ENCODE results near the gene DCUN1D3. TPM values are rescaled to one million over a fixed set of nuclear protein-coding genes. Genes with fewer than 3 reads are reported as not detected.
A peak's percentile ranks its signal among the peaks of the same experiment; 100 is the strongest.

DCUN1D3 gene
- total RNA-seq, 1 donor from 2014 or later = 16.5 TPM

DNA sequence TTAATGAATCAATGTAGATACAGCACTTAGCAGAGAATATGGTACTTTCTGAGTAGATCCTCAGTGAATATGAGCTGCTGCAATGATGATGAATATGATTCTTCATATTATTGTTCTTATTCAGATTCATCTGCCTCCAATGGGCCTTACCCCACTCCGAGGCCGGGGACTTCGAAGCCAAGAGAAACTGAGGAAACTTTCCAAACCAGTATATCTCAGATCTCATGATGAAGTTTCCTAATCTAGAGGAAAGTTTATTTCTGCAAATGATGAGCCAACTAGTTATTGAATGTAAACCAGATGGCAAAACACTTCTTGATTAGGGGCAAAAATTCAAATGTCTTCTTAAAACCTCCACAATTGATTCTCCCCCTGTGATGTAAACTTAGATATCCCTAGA, 23.7 kb upstream of the DCUN1D3 start:
- no peak for ATAC-seq
- no peak for DNase-seq
- intact Hi-C loops (cut with micrococcal nuclease) = no loop called here

- DNase-seq (no peak), ATAC-seq (no peak)
- intact Hi-C loops (cut with micrococcal nuclease) = no loop called here
These were observed 20.6 kb upstream of the DCUN1D3 start for GRCh38 chr16:20920799-20921198.

- intact Hi-C loops (cut with micrococcal nuclease) = no loop called here
- no peak for ATAC-seq
- no peak for DNase-seq
These were observed 19.9 kb upstream of the DCUN1D3 start for GRCh38 chr16:20920091-20920490.

DNA sequence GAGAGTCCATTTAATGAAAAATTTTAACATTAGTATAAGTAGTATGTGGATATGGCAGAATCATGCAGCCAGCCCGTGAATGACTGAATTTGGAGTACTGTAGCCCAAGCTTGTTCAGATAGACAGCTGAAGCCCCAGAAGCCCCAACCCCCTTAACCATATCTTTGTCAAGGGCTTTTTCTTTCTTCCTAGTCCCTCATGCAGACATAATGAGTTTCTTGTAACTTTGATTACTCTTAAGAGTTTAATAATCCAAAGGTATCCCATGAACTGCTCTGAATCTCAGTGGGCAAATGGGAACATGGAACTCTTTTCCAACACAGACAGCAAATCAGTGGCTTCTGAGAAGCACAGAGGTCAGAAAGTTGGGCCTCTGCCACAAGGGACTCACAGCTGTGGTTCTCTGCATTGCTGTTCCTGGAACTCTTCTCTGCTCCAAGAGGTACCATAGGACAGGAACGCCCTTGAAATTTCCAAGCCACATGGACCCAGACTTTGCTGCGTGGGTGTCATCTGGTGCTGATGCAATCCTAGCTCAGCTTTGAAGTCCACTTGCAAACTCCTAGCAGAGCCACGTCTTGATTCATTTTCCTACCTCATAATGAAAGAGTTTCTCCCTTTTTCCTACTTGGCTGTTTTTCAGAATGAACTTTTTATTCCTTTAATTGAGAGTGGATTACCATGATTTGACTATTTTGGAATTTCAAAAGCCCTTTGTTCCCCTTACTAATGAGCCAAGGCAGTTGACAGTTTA, 18.5 kb upstream of the DCUN1D3 start:
- DNase-seq (peak; percentile 70), ATAC-seq (peak; percentile 90)
- intact Hi-C loops (cut with micrococcal nuclease) = no loop called here

DNA sequence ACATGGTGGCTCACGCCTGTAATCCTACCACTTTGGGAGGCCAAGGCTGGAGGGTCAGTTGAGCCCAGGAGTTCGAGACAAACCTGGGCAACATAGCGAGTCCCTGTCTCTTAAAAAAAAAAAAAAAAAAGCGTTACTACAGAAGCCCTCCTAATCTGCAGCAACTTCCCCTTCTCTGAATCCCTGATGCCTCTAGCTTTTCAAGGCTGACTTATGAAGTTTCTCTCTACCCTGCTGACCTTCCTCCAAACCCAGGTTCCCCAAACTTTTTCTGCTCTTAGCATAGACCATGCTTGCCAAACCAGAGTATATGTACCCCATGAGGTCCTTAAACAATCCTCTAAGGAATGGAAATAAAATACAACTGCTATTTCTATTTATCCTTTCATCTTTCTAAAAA, 16.8 kb upstream of the DCUN1D3 start:
- intact Hi-C loops (cut with micrococcal nuclease) = no loop called here
- DNase-seq (no peak), ATAC-seq (no peak)

- DNase-seq (no peak), ATAC-seq (no peak)
- intact Hi-C loops (cut with micrococcal nuclease) = no loop called here
These were observed 16.1 kb upstream of the DCUN1D3 start for GRCh38 chr16:20916289-20916688.

DNA sequence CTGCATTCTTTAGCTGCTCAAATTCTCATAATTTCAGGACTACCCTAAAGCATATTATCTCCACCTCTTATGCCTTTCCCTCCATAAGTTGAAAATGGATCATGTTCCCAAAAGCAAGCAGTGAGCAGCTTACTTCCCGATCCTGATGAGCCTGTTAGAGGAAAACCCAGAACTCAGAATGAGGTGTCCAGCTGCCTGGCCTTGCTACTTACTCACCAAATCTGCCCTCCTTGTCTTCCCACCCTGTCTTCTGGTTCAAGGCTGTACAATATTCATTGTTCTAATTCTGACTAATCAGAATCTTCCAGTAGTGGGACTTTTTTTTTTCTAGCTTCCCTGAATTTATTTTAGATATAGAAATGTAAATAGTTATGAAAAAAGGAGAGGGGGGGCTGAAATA, 11.2 kb upstream of the DCUN1D3 start:
- ATAC-seq (no peak), DNase-seq (no peak)
- intact Hi-C loops (cut with micrococcal nuclease) = no loop called here

- intact Hi-C loops (cut with micrococcal nuclease) = no loop called here
These were observed 10.7 kb upstream of the DCUN1D3 start for GRCh38 chr16:20910781-20911321.

DNA sequence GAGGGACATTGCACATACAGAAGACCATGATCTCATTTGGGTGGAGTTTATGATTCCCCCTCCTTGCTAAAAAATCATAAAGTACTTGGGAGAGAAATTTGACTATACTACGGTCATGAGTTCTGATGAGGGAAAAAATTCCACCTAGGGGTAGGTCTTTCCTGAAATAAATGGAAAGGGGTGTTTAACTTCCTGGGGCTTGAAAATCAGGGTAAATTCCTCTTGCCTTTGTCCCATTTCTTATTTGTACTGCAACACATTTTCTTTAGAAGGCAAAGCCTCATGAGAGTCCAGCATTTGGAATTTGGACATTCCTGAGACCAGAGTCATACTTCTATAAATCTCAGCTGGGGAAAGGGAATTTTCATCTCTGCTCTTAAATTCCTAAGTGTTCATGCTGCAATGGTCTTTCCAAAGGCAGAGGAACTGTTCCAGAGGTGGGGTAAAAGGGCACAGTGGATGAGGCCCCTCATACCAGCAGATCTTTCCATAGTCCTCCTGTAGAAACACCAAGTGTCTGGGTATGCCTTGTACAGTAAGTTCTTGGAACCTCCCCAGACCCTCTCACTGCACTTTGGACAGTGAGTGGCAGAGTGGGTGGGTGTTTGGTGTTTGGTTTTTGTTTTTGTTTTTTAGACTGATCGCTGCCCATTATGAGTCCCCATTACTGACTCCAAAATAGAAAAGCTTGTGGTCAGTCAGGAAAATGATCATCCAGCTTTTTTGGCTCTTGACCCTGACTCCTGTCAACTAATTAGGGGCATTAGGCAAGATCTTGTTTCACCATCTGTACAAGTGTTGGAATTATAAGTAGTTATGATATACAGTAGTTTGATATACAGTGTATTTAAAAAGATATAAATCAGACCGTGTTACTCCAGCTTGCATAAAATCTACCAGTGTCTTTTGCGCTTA, 6.4 kb upstream of the DCUN1D3 start:
- peak; percentile 41 for ATAC-seq
- intact Hi-C loops (cut with micrococcal nuclease) = loop anchor here (10.0 kb wide), 1 partner anchor 52 kb away; no protein-coding TSS in a partner anchor
- DNase-seq = no peak

More at GRCh38 chr16:20910781-20911321, 10.7 kb upstream of the DCUN1D3 start:
- DNase-seq (no peak), ATAC-seq (peak; percentile 62)

GRCh38 chr16:20905576-20905975, 5.4 kb upstream of the DCUN1D3 start:
- ATAC-seq (no peak), DNase-seq (no peak)
- intact Hi-C loops (cut with micrococcal nuclease) = loop anchor here (10.0 kb wide), 1 partner anchor 51 kb away; no protein-coding TSS in a partner anchor

- ATAC-seq (no peak), DNase-seq (no peak)
- intact Hi-C loops (cut with micrococcal nuclease) = loop anchor here (10.0 kb wide), 1 partner anchor 50 kb away; no protein-coding TSS in a partner anchor
These were observed 4.4 kb upstream of the DCUN1D3 start for GRCh38 chr16:20904507-20905081.

DNA sequence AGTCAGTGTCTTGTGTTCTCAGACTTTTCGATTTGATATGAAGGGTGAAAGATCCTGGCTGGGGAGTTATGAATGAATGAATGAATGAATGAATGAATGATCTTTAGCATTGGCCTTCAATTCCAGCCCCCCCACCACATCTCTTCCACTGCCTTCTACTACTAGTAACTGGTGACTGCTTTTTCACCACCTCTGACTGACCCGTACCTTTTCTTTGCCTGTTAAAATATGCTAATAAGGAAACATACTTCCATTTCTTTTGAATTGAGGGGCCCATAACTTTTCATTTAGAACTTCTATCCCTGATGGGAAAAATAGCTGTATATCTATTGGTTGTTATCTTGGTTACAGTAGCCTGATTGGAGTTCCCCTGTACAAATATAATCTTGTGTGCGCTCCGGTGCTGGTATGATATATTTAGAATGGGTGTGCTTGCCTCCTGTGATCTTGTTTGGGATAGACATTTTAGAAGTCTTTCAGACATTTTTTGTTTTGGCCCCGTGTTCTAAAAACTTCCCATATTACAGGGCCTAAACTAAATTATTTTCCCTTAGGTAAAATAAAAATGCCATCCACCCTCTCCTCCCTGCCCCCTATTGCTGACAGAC, 3.8 kb upstream of the DCUN1D3 start:
- intact Hi-C loops (cut with micrococcal nuclease) = loop anchor here (10.0 kb wide), 1 partner anchor 49 kb away; no protein-coding TSS in a partner anchor
- ATAC-seq (no peak), DNase-seq (no peak)

- intact Hi-C loops (cut with micrococcal nuclease) = loop anchor here (10.0 kb wide), 1 partner anchor 49 kb away; no protein-coding TSS in a partner anchor
- DNase-seq (no peak), ATAC-seq (no peak)
These were observed 3.1 kb upstream of the DCUN1D3 start for GRCh38 chr16:20903116-20903898.

GRCh38 chr16:20902426-20902825, 2.3 kb upstream of the DCUN1D3 start:
- ATAC-seq (no peak), DNase-seq (no peak)

DNA sequence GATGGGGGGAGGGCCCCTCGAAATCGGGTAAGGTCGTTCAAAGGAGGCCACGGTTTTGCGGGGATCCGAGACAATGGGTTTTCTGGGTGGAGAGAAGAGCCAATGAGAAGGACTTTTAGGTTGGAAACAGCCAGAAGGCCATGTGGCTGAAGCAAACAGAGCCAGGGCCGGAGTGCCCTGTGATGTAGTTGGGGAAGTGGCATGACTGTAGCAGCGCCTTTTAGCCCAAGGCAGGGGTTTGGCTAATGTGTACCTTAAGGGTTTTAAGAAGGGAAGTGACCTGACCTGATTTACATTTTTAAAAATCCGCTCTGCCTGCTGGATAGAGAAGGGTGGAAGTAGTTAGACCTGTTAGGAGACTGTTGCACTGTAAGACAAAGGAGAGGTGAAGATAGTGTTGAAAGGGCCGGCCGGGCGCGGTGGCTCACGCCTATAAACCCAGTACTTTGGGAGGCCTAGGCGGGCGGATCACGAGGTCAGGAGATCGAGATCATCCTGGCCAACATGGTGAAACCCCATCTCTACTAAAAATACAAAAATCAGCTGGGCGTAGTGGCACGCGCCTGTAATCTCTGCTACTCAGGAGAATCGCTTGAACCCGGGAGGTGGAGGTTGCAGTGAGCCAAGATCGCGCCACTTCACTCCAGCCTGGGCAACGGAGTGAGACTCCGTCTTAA, 1.4 kb upstream of the DCUN1D3 start:
- peak; percentile 23 for ATAC-seq
- intact Hi-C loops (cut with micrococcal nuclease) = loop anchor here (10.0 kb wide), 1 partner anchor 47 kb away; no protein-coding TSS in a partner anchor
- peak; percentile 64 for DNase-seq

More at GRCh38 chr16:20902426-20902825, 2.3 kb upstream of the DCUN1D3 start:
- intact Hi-C loops (cut with micrococcal nuclease) = loop anchor here (10.0 kb wide), 1 partner anchor 48 kb away; no protein-coding TSS in a partner anchor

- intact Hi-C loops (cut with micrococcal nuclease) = loop anchor here (10.0 kb wide), 1 partner anchor 46 kb away; no protein-coding TSS in a partner anchor
- DNase-seq (no peak), ATAC-seq (peak; percentile 3)
These were observed 894 bp upstream of the DCUN1D3 start for GRCh38 chr16:20901068-20901435.

Data from left ventricle myocardium superior (tissue), 1 donor.